Gastrocnemius medialis (tissue), 4 donors: ENCODE data around the gene TMEM61.
"Not testable (repeated sequence)": the region's sequence is repeated elsewhere in the genome, so short reads cannot be mapped to it uniquely, and the experiment has no call there.

ENCODE experiments used
- POLR2A ChIP-seq, 2 donors: fragments of 450-650 bp; IDR thresholded peaks; one replicate each; pipeline ENCODE4 v1.6.1; 2017; ENCODE audit warnings: antibody characterized with exemption in 2 of 2, mild to moderate bottlenecking in 2 of 2, moderate library complexity in 2 of 2
- TF ChIP-seq, protein P1 (sequence below), 5 experiments: fragments of 450-650 bp in 3 of 5; fragments of 200-600 bp in 2 of 5; sonication (generic) in 2 of 5; IDR thresholded peaks in 4 of 5; conservative IDR thresholded peaks in 1 of 5; 1 replicate in 4 of 5; 2 replicates in 1 of 5; pipeline ENCODE4 v1.5.1; 2016 to 2019; ENCODE audit warnings: antibody characterized with exemption in 5 of 5, mild to moderate bottlenecking in 3 of 5, moderate library complexity in 3 of 5

- not testable (repeated sequence) for TF ChIP-seq POLR2A (IDR thresholded peaks at IDR 0.05)
- TF ChIP-seq, protein P1, sequence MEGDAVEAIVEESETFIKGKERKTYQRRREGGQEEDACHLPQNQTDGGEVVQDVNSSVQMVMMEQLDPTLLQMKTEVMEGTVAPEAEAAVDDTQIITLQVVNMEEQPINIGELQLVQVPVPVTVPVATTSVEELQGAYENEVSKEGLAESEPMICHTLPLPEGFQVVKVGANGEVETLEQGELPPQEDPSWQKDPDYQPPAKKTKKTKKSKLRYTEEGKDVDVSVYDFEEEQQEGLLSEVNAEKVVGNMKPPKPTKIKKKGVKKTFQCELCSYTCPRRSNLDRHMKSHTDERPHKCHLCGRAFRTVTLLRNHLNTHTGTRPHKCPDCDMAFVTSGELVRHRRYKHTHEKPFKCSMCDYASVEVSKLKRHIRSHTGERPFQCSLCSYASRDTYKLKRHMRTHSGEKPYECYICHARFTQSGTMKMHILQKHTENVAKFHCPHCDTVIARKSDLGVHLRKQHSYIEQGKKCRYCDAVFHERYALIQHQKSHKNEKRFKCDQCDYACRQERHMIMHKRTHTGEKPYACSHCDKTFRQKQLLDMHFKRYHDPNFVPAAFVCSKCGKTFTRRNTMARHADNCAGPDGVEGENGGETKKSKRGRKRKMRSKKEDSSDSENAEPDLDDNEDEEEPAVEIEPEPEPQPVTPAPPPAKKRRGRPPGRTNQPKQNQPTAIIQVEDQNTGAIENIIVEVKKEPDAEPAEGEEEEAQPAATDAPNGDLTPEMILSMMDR (IDR thresholded peaks at IDR 0.05 in 4 of 5, conservative IDR thresholded peaks at IDR 0.05 in 1 of 5), result not testable (repeated sequence)
Observed at GRCh38 chr1:54934081-54934480, 46.3 kb upstream of the TMEM61 start.
